ENCODE results near the gene SALL3.

The SALL3 gene

GRCh38 chr18:78994531-78994930 is 14.9 kb downstream of the SALL3 start:
- H3K36me3 ChIP-seq (replicated peaks; ENCODE audit: insufficient read depth, low read length): no peaks in the 10 kb centered on the region
- no peak overlapping the region for H2AFZ ChIP-seq (ENCODE audit: low read length)
- no peaks in the 10 kb centered on the region for H3K4me1 ChIP-seq (ENCODE audit: low read length)
- DNase-seq: no peak
- no peaks in the 10 kb centered on the region for H3K9me3 ChIP-seq (replicated peaks; ENCODE audit: insufficient read depth, low read length)
- no peaks in the 10 kb centered on the region for H3K79me2 ChIP-seq (ENCODE audit: low read length)
- H3K9me2 ChIP-seq (replicated peaks; ENCODE audit: insufficient read depth, low read length): no peaks in the 10 kb centered on the region
- no peak overlapping the region for H3K4me2 ChIP-seq (ENCODE audit: low read depth, low read length)
- H4K20me1 ChIP-seq (ENCODE audit: insufficient read depth, low read length): no peaks in the 10 kb centered on the region
- H3K27ac ChIP-seq (ENCODE audit: low read length): no peak overlapping the region
- H3F3A ChIP-seq (ENCODE audit: insufficient read depth, low read length): no peaks in the 10 kb centered on the region
- no peak overlapping the region for H3K4me3 ChIP-seq (ENCODE audit: low read length)
- TF ChIP-seq EZH2phosphoT487 (IDR thresholded peaks at IDR 0.05; ENCODE audit: low read length): no peak
- TF ChIP-seq EZH2 (optimal IDR thresholded peaks at IDR 0.05; ENCODE audit: low read depth, low read length): no peak
- no peak for TF ChIP-seq CTCF (IDR thresholded peaks at IDR 0.05; ENCODE audit: low read length)
- H3K27me3 ChIP-seq (replicated peaks; ENCODE audit: insufficient read depth, low read length): no peaks in the 10 kb centered on the region
- H3K9ac ChIP-seq (ENCODE audit: low read length): no peak overlapping the region

- H3F3A ChIP-seq (ENCODE audit: insufficient read depth, low read length): no peaks in the 10 kb centered on the region
- H3K27me3 ChIP-seq (replicated peaks; ENCODE audit: insufficient read depth, low read length): no peaks in the 10 kb centered on the region
- H3K9ac ChIP-seq (ENCODE audit: low read length): no peak overlapping the region
- H3K9me3 ChIP-seq (replicated peaks; ENCODE audit: insufficient read depth, low read length): no peaks in the 10 kb centered on the region
- H3K27ac ChIP-seq (ENCODE audit: low read length): no peak overlapping the region
- H3K4me1 ChIP-seq (ENCODE audit: low read length): no peaks in the 10 kb centered on the region
- no peak overlapping the region for H3K4me3 ChIP-seq (ENCODE audit: low read length)
- H3K4me2 ChIP-seq (ENCODE audit: low read depth, low read length): no peak overlapping the region
- no peak overlapping the region for H2AFZ ChIP-seq (ENCODE audit: low read length)
- H4K20me1 ChIP-seq (ENCODE audit: insufficient read depth, low read length): no peaks in the 10 kb centered on the region
- no peaks in the 10 kb centered on the region for H3K9me2 ChIP-seq (replicated peaks; ENCODE audit: insufficient read depth, low read length)
- H3K79me2 ChIP-seq (ENCODE audit: low read length): no peaks in the 10 kb centered on the region
- DNase-seq: no peak
- no peak for TF ChIP-seq CTCF (IDR thresholded peaks at IDR 0.05; ENCODE audit: low read length)
- TF ChIP-seq EZH2phosphoT487 (IDR thresholded peaks at IDR 0.05; ENCODE audit: low read length): no peak
- TF ChIP-seq EZH2 (optimal IDR thresholded peaks at IDR 0.05; ENCODE audit: low read depth, low read length): no peak
- no peaks in the 10 kb centered on the region for H3K36me3 ChIP-seq (replicated peaks; ENCODE audit: insufficient read depth, low read length)
Measured at GRCh38 chr18:78994977-78995582, 15.5 kb downstream of the SALL3 start.

- no peak for DNase-seq
Measured at GRCh38 chr18:78995740-78996395, 16.2 kb downstream of the SALL3 start.

More at GRCh38 chr18:78995740-78996395, 16.2 kb downstream of the SALL3 start:
- TF ChIP-seq EZH2 (optimal IDR thresholded peaks at IDR 0.05; ENCODE audit: low read depth, low read length): no peak
- no peak for TF ChIP-seq EZH2phosphoT487 (IDR thresholded peaks at IDR 0.05; ENCODE audit: low read length)
- Histone ChIP-seq H3K4me3 (ENCODE audit: low read length) (no peak overlapping the region), H2AFZ (ENCODE audit: low read length) (no peak overlapping the region), H3K9me3 (replicated peaks; ENCODE audit: insufficient read depth, low read length) (no peaks in the 10 kb centered on the region), H3K9ac (ENCODE audit: low read length) (no peak overlapping the region), H3K79me2 (ENCODE audit: low read length) (no peaks in the 10 kb centered on the region), H3K4me1 (ENCODE audit: low read length) (no peaks in the 10 kb centered on the region), H3K27me3 (replicated peaks; ENCODE audit: insufficient read depth, low read length) (no peaks in the 10 kb centered on the region), H3F3A (ENCODE audit: insufficient read depth, low read length) (no peaks in the 10 kb centered on the region), H4K20me1 (ENCODE audit: insufficient read depth, low read length) (no peaks in the 10 kb centered on the region), H3K36me3 (replicated peaks; ENCODE audit: insufficient read depth, low read length) (no peaks in the 10 kb centered on the region), H3K27ac (ENCODE audit: low read length) (no peak overlapping the region), H3K4me2 (ENCODE audit: low read depth, low read length) (no peak overlapping the region), H3K9me2 (replicated peaks; ENCODE audit: insufficient read depth, low read length) (no peaks in the 10 kb centered on the region)
